ENCODE data around the gene PARP3. TPM values are rescaled to one million over a fixed set of nuclear protein-coding genes. Genes with fewer than 3 reads are reported as not detected.

PARP3 gene
- total and polyA plus RNA-seq, 9 of the 15 experiments (the other 6 are each of a cell fraction or from before 2014, with no cell fraction given), result 0.46 to 6.6 (median 4.5) TPM

GRCh38 chr3:51974963-51975851, 33.0 kb downstream of the PARP3 start, which contains the start of gene ABHD14A (continued):
- TF ChIP-seq, protein P1, sequence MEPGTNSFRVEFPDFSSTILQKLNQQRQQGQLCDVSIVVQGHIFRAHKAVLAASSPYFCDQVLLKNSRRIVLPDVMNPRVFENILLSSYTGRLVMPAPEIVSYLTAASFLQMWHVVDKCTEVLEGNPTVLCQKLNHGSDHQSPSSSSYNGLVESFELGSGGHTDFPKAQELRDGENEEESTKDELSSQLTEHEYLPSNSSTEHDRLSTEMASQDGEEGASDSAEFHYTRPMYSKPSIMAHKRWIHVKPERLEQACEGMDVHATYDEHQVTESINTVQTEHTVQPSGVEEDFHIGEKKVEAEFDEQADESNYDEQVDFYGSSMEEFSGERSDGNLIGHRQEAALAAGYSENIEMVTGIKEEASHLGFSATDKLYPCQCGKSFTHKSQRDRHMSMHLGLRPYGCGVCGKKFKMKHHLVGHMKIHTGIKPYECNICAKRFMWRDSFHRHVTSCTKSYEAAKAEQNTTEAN (CRISPR knock-in tag; IDR thresholded peaks at IDR 0.05), result no peak
- TF ChIP-seq, protein P2, sequence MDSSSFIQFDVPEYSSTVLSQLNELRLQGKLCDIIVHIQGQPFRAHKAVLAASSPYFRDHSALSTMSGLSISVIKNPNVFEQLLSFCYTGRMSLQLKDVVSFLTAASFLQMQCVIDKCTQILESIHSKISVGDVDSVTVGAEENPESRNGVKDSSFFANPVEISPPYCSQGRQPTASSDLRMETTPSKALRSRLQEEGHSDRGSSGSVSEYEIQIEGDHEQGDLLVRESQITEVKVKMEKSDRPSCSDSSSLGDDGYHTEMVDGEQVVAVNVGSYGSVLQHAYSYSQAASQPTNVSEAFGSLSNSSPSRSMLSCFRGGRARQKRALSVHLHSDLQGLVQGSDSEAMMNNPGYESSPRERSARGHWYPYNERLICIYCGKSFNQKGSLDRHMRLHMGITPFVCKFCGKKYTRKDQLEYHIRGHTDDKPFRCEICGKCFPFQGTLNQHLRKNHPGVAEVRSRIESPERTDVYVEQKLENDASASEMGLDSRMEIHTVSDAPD (CRISPR knock-in tag; IDR thresholded peaks at IDR 0.05), result no peak
- TF ChIP-seq HDAC2 (IDR thresholded peaks at IDR 0.05), result 0 out of 2 replicates have a peak, but pooled peaks have one; percentile 26
- TF ChIP-seq, protein P3, sequence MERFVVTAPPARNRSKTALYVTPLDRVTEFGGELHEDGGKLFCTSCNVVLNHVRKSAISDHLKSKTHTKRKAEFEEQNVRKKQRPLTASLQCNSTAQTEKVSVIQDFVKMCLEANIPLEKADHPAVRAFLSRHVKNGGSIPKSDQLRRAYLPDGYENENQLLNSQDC (CRISPR knock-in tag; IDR thresholded peaks at IDR 0.05), result no peak
- TF ChIP-seq ZNF407 (IDR thresholded peaks at IDR 0.05; ENCODE audit: low read depth), result peak; percentile 34; the same call in 1 of the 2 replicates
- TF ChIP-seq CREM (IDR thresholded peaks at IDR 0.05; ENCODE audit: low read depth), result peak; percentile 2; the same call in 1 of the 2 replicates
- TF ChIP-seq MCM5 (IDR thresholded peaks at IDR 0.05; ENCODE audit: low read depth), result no peak
- TF ChIP-seq ZNF316 (IDR thresholded peaks at IDR 0.05), result peak; percentile 19; the same call in 1 of the 2 replicates
- TF ChIP-seq TAF1 (IDR thresholded peaks at IDR 0.05; ENCODE audit: control insufficient read depth, extremely low read depth, insufficient read depth, low read length, severe bottlenecking), result peak; percentile 61
- TF ChIP-seq TEAD2 (tag; IDR thresholded peaks at IDR 0.05), result no peak
- TF ChIP-seq HLTF (IDR thresholded peaks at IDR 0.05), result peak; percentile 84; the same call in 1 of the 2 replicates
- TF ChIP-seq CCAR2 (IDR thresholded peaks at IDR 0.05; ENCODE audit: low read depth, low read length), result no peak
- TF ChIP-seq NEUROD1 (IDR thresholded peaks at IDR 0.05; ENCODE audit: borderline replicate concordance, low read depth, low read length, partially characterized antibody), result no peak
